GM19238 (cell line): ENCODE measurements around the gene CCDC81.
A peak's percentile ranks its signal among the peaks of the same experiment; 100 is the strongest.

Experiments used
- DNase-seq: peaks from one replicate; pipeline ENCODE4 v3.0.0; 2011; ENCODE audit warnings: low spot score; ENCODE audit not compliant: insufficient read length

Gene CCDC81

GRCh38 chr11:86440305-86440716, 65.6 kb downstream of the CCDC81 start:
- no peak for DNase-seq

DNA sequence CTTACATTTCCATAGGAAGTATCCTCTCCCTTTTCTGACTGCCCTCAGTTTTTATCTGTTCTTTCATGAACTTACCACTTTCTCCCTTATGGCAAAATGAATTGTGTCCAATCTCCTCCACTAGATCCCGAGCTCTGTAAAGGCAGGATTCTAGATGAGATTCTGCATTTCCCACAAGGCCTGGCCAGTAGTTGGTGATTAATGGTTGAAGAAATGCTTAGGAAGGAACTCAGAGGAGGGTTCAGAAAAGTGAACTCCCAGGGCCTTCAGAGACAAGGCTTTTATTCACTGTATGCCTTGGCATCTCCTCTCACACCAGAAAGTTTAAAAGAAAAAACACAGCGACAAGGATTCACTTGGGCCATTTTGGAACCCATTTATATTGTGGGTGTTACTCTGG, 66.2 kb downstream of the CCDC81 start:
- DNase-seq = no peak

DNA sequence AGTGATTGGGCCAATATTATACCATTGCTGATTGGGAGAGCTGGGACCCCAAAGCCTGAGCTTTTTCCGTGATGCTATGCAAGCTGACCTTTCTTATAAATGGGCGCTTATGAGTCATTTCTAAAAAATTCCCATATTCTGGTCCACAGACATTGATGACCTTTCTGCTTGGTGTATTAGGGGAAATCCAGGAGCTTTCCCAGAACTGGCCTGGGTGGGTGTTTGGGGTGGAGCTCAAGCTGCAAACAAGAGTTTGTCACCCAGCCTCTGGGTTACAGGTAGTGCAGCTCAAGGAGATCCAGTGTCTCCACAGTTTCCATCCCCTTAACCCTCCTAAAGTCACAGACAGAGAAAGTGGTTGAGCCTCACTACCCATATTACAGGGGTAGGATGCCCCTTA, 67.7 kb downstream of the CCDC81 start:
- no peak for DNase-seq

GRCh38 chr11:86442827-86443226, 68.1 kb downstream of the CCDC81 start:
- DNase-seq = no peak

GRCh38 chr11:86443415-86443814, 68.7 kb downstream of the CCDC81 start:
- no peak for DNase-seq

- no peak for DNase-seq
These were observed 70.3 kb downstream of the CCDC81 start for GRCh38 chr11:86444981-86445380.

GRCh38 chr11:86446163-86446923, 71.7 kb downstream of the CCDC81 start:
- DNase-seq = no peak

GRCh38 chr11:86446924-86447285, 72.2 kb downstream of the CCDC81 start:
- DNase-seq = no peak

- no peak for DNase-seq
These were observed 73.2 kb downstream of the CCDC81 start for GRCh38 chr11:86447763-86448480.

DNA sequence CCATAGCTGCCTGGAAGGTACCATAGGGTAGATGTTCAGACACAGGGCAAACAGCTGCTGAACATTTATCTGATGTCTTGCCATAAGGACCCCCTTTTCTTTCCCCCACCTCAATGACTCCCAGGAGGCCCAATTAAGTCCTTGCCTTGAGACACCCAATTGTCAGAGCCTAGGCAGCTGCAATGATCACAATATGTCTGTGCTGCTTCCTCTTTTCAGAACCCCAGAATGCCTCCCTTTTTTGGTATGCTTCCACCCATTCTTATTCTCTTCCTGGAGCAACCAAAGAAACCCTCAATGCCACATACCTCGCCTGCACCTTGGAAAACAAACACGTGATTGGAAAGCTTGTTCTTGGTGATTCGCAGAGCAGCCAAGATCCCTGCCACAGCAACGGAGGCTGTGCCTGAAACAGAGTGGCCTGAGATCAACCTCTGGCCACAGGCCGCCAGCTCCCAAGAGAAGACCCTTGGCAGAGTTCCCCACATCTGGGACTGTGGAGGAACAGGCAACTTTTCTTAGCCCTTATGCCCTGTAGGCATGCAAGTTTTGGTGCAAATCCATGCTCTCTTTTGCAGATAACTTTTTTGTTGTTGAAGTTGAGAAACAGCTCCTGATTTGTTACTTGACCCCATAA, 75.4 kb downstream of the CCDC81 start:
- DNase-seq = no peak

DNA sequence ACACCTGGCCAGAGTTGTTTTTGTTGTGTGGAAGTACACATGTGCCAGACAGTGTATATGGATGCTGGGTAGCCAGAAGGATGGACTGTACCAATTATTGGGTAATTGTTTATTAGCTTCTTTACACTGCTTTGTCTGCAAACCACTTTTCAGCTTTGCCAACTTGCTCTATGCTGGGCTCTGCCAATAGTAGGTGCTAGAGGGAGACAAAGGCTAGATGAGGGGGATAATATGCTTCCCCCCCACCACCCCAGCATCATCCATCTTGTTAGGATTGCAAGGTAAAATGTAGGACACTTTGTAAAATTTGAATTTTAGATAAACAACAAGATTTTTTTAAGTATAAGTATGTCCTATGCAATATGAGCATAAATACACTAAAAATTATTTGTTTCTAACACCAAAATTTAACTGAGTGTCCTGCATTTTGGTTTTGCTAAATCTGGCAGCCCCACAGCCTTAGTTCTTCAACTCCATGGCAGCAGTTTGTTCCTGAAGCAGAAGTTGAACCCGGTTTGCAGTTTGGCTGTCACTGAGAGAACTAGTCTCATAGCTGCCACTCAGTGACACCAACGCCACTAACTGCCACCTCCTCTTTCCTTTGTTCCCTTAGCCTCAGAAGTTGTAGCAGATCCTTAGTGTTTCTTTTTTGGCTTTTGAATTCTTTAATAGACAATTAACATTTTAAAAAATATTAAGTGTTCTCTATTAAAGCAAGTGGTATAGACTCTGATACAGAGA, 78.8 kb downstream of the CCDC81 start:
- no peak for DNase-seq

- DNase-seq = peak; percentile 58
These were observed 81.6 kb downstream of the CCDC81 start for GRCh38 chr11:86456075-86456939.

DNA sequence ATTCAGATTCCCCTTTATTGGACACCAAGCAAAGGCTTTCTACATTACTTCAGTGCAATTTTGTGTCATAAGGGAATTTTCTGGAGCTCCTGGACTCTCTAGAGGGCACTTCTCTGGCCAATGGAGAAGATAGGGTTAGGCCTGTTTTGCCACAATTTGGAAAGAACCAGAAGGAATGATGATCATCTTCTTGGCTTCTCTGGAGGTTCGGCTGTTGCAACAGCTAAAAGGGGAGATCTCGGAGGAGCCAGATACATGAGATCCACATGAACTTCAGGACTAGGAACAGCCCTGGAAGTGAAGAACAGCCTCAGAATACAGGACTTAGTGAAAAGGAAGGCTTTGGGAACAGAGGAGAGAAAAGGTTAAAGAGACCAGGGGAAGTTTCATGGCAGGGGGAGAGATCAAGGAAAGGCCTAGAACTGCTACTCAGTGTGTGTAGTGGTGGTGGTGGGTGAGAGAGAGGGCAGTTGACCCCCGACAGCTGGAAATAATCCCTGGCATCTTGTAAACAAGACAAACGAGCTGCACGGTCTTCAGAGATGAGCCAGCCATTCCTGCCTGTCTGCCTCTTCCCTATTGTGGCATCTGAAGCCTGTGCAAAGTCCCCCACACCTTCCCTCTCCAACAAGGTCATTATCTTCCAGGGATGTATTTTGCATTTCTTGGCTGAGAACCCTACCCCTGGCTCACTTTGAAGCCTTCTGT, 83.8 kb downstream of the CCDC81 start:
- no peak for DNase-seq

DNA sequence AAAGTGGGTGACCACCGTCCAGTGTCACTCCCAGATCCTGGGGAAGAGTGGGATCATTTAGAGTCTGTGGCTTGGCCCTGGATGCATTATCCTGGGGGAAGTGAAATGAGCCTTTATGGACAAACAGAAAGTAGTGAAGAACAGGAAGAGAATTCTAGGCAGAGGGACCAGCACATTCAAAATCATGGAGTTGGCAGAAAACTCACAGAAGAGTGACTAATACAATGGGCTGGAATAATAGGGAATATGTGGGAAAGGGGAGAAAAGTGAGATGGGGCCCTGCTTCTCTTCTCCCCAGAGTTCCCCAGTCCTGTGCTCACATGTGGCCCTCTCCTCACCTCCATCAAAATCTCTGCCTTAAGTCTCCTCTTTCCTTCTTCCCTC, 84.3 kb downstream of the CCDC81 start:
- no peak for DNase-seq

- DNase-seq = no peak
These were observed 85.2 kb downstream of the CCDC81 start for GRCh38 chr11:86459682-86460460.

- DNase-seq = no peak
These were observed 86.0 kb downstream of the CCDC81 start for GRCh38 chr11:86460461-86461385.

DNA sequence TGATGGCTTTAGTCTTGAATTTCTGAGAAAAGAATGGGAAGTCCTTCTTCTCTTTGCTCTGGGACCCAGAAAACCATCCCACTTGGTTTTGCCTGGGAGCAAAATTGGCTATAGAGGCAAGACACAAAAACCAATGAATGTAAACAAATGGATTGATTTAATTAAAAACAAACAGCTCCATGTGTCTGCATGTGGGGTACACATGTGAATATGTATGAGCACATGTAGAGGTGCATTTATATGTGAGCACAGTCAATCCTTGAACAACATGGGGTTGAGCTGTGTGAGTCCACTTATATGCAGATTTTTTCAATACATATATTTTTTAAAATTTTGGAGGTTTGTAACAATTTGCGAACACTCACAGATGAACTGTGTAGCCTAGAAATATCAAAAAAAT, 87.2 kb downstream of the CCDC81 start:
- no peak for DNase-seq

GRCh38 chr11:86463120-86463519, 88.4 kb downstream of the CCDC81 start:
- DNase-seq = no peak
